Measurements from ENCODE around the gene DAPK3.
"Not testable (repeated sequence)": the region's sequence is repeated elsewhere in the genome, so short reads cannot be mapped to it uniquely, and the experiment has no call there.

Gene DAPK3

GRCh38 chr19:3954107-3954506 lies 16.8 kb downstream of the DAPK3 start:
- DNase-seq (ENCODE audit: low read depth in 2 of 2) = no peak

GRCh38 chr19:3952755-3953276 lies 18.1 kb downstream of the DAPK3 start:
- DNase-seq (ENCODE audit: low read depth in 2 of 2) = not testable (repeated sequence)

- no peak for DNase-seq (ENCODE audit: low read depth in 2 of 2)
Measured at GRCh38 chr19:3950871-3951861, 19.7 kb downstream of the DAPK3 start.

GRCh38 chr19:3949997-3950859 lies 20.7 kb downstream of the DAPK3 start:
- no peak for DNase-seq (ENCODE audit: low read depth in 2 of 2)

- DNase-seq (ENCODE audit: low read depth in 2 of 2) = no peak
Measured at GRCh38 chr19:3949294-3949693, 21.6 kb downstream of the DAPK3 start.

- DNase-seq (ENCODE audit: low read depth in 2 of 2) = not testable (repeated sequence)
Measured at GRCh38 chr19:3947316-3947933, 23.5 kb downstream of the DAPK3 start.

DNA sequence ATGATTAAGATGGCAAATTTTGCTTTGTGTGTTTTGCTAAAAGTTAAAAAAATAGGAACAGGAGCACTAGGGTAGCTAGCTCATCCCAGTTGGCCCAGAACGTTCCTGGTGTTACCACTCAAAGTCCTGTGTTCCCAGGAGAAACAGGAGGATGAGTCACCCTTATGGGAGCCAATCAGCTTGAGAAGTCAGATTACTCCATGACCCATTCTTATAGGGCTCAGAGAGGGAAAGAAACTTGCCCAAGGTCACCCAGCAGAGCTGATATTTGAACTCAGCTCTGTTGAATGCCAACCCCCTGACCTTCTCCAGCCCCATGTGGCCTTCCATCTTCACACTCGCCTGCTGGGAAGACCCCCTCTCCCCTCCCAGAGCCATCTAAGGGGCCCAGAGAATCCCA lies 25.1 kb downstream of the DAPK3 start:
- DNase-seq (ENCODE audit: low read depth in 2 of 2) = no peak

- no peak for DNase-seq (ENCODE audit: low read depth in 2 of 2)
Measured at GRCh38 chr19:3944018-3944721, 26.7 kb downstream of the DAPK3 start.

GRCh38 chr19:3942790-3943409 lies 28.0 kb downstream of the DAPK3 start:
- no peak for DNase-seq (ENCODE audit: low read depth in 2 of 2)

- DNase-seq (ENCODE audit: low read depth in 2 of 2) = not testable (repeated sequence)
Measured at GRCh38 chr19:3938300-3938950, 32.5 kb downstream of the DAPK3 start.

- DNase-seq (ENCODE audit: low read depth in 2 of 2) = no peak
Measured at GRCh38 chr19:3936506-3937442, 34.1 kb downstream of the DAPK3 start.

- no peak for DNase-seq (ENCODE audit: low read depth in 2 of 2)
Measured at GRCh38 chr19:3932931-3933810, 37.7 kb downstream of the DAPK3 start, which contains the start of gene NMRK2. TSS of gene NMRK2 (plus strand) at chr19:3933069. CDS start at chr19:3933672, 603 bp downstream.

DNA sequence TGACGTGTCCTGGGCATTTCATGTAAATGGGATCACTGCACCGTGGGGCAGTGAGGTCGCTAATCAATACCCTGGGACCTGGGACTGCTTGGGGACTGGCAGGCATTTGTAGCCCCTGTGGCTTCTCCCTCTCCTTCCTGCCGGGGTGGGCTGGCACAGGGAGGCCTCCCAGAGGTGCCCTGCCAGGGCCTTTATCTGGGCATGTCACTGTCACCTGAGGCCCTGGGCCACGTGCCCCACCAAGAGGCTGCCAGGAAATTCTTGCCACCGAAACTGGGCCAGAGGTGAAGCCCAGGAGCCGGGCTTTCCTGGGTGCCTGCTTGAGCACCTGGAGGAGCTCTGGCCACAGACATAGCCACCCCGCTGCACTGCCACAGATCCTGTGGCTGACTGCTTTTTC lies 39.9 kb downstream of the DAPK3 start:
- DNase-seq (ENCODE audit: low read depth in 2 of 2) = no peak

DNA sequence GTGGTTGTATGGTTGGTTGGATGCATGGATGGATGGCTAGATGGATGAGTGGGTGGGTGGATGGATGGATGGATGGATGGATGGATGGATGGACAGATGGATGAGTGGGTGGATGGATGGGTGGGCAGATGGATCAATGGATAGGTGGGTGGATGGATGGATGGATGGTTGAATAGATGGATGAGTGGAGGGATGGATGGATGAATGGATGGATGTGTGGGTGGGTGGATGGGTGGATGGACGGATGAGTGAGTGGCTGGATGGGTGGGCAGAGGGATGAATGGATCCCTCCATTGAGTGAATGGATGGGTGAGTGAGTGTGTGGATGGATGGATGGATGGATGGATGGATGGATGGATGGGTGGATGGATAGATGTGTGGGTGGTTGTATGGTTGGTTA lies 47.0 kb downstream of the DAPK3 start:
- DNase-seq (ENCODE audit: low read depth in 2 of 2) = no peak

- no peak for DNase-seq (ENCODE audit: low read depth in 2 of 2)
Measured at GRCh38 chr19:3923096-3923758, 47.7 kb downstream of the DAPK3 start.

GRCh38 chr19:3919793-3920192 lies 51.1 kb downstream of the DAPK3 start:
- DNase-seq (ENCODE audit: low read depth in 2 of 2) = no peak

- no peak for DNase-seq (ENCODE audit: low read depth in 2 of 2)
Measured at GRCh38 chr19:3916033-3916432, 54.9 kb downstream of the DAPK3 start.
